Gastrocnemius medialis (tissue), 4 donors: ENCODE results near the gene RBMX.

Experiments
- CTCF ChIP-seq, 5 experiments: fragments of 450-650 bp in 3 of 5; fragments of 200-600 bp in 2 of 5; sonication (generic) in 2 of 5; IDR thresholded peaks in 4 of 5; conservative IDR thresholded peaks in 1 of 5; 1 replicate in 4 of 5; 2 replicates in 1 of 5; pipeline ENCODE4 v1.5.1; 2016 to 2019; ENCODE audit warnings: antibody characterized with exemption in 5 of 5, mild to moderate bottlenecking in 3 of 5, moderate library complexity in 3 of 5
- POLR2A ChIP-seq, 2 donors: fragments of 450-650 bp; IDR thresholded peaks; one replicate each; pipeline ENCODE4 v1.6.1; 2017; ENCODE audit warnings: antibody characterized with exemption in 2 of 2, mild to moderate bottlenecking in 2 of 2, moderate library complexity in 2 of 2

- TF ChIP-seq CTCF (IDR thresholded peaks at IDR 0.05 in 4 of 5, conservative IDR thresholded peaks at IDR 0.05 in 1 of 5) (no peak), POLR2A (IDR thresholded peaks at IDR 0.05) (no peak)
These were observed 498 bp downstream of the RBMX start for GRCh38 chrX:136880003-136880451.
